HL-60 (cell line): Measurements from ENCODE around the gene CHD2.

Experiments
- DNase-seq, 2 experiments: peaks; one replicate each; pipeline ENCODE4 v3.0.0-alpha.2; 2010 to 2020; ENCODE audit warnings: low read depth in 1 of 2, low spot score in 1 of 2
- H3K27ac ChIP-seq: fragments of 250-450 bp; sonication (Bioruptor Pico); replicated peaks from 2 replicates; pipeline ENCODE4 v1.5.1; 2020; ENCODE audit warnings: mild to moderate bottlenecking, moderate library complexity
- H3K27me3 ChIP-seq: fragments of 250-450 bp; sonication (Bioruptor Pico); 2 replicates; pipeline ENCODE4 v1.5.1; 2021; ENCODE audit warnings: mild to moderate bottlenecking, moderate library complexity; ENCODE audit not compliant: insufficient read depth, poor library complexity, severe bottlenecking
- H3K4me3 ChIP-seq: replicated peaks from 2 replicates; pipeline ENCODE4 v1.5.1; 2011; ENCODE audit warnings: mild to moderate bottlenecking, control low read depth, low read length; ENCODE audit not compliant: insufficient read depth
- CTCF ChIP-seq: IDR thresholded peaks from one replicate; pipeline ENCODE4 v1.5.1; 2011; ENCODE audit warnings: low read length, control low read depth, inconsistent platforms; ENCODE audit not compliant: insufficient read depth
- GABPA ChIP-seq: IDR thresholded peaks from 2 replicates; pipeline ENCODE4 v1.6.1; 2012; ENCODE audit warnings: low read depth
- POLR2AphosphoS5 ChIP-seq: IDR thresholded peaks from 2 replicates; pipeline ENCODE4 v1.6.1; 2012; ENCODE audit warnings: low read depth
- SPI1 ChIP-seq: IDR thresholded peaks from 2 replicates; pipeline ENCODE4 v1.6.1; 2012; ENCODE audit warnings: low read depth, mild to moderate bottlenecking, borderline replicate concordance
- TF ChIP-seq, protein P1 (sequence below): IDR thresholded peaks from 2 replicates; pipeline ENCODE4 v1.6.1; 2012; ENCODE audit warnings: low read depth; ENCODE audit not compliant: insufficient replicate concordance

CHD2 gene

GRCh38 chr15:92908713-92909057, 8.6 kb downstream of the CHD2 start:
- DNase-seq, result no peak
- Histone ChIP-seq H3K27me3 (no peaks in the 10 kb centered on the region), H3K27ac (no peak overlapping the region), H3K4me3 (no peak overlapping the region)
- TF ChIP-seq POLR2AphosphoS5, result no peak
- TF ChIP-seq SPI1, result no peak
- TF ChIP-seq, protein P1, sequence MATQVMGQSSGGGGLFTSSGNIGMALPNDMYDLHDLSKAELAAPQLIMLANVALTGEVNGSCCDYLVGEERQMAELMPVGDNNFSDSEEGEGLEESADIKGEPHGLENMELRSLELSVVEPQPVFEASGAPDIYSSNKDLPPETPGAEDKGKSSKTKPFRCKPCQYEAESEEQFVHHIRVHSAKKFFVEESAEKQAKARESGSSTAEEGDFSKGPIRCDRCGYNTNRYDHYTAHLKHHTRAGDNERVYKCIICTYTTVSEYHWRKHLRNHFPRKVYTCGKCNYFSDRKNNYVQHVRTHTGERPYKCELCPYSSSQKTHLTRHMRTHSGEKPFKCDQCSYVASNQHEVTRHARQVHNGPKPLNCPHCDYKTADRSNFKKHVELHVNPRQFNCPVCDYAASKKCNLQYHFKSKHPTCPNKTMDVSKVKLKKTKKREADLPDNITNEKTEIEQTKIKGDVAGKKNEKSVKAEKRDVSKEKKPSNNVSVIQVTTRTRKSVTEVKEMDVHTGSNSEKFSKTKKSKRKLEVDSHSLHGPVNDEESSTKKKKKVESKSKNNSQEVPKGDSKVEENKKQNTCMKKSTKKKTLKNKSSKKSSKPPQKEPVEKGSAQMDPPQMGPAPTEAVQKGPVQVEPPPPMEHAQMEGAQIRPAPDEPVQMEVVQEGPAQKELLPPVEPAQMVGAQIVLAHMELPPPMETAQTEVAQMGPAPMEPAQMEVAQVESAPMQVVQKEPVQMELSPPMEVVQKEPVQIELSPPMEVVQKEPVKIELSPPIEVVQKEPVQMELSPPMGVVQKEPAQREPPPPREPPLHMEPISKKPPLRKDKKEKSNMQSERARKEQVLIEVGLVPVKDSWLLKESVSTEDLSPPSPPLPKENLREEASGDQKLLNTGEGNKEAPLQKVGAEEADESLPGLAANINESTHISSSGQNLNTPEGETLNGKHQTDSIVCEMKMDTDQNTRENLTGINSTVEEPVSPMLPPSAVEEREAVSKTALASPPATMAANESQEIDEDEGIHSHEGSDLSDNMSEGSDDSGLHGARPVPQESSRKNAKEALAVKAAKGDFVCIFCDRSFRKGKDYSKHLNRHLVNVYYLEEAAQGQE, result no peak
- TF ChIP-seq GABPA, result no peak
- TF ChIP-seq CTCF, result no peak

DNA sequence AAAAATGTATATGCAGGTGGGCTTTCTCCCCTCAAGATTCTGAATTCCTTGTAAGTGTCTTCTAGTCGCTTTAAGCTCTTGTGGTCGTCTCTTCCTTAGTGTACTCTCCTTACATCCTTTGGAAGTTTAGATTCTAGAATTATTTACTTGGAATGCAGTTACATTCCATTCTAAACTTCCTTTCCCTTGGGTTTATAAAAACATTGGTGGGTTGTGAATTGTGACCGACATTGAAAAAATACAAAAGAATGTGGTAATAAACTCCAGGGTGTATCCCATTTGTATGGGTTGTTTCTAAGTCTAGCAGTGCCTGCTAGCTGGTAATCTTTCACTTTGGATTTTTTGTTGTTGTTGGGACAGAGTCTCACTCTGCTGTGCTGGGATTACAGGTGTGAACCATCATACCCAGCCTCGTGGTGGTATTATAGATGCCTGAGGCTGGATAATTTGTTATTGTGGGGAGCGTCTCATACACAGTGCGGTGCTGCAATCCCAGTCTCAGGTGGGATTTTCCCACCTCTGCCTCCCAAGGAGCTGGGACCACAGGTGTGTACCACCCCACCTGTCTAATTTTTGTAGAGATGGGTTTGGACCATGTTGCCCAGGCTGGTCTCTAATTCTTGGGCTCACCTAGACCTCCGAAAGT, 9.1 kb downstream of the CHD2 start:
- H3K4me3 ChIP-seq, result no peak overlapping the region
- H3K27me3 ChIP-seq, result no peaks in the 10 kb centered on the region
- TF ChIP-seq POLR2AphosphoS5, result no peak
- no peak for TF ChIP-seq CTCF
- TF ChIP-seq SPI1, result no peak
- TF ChIP-seq, protein P1, result no peak
- TF ChIP-seq GABPA, result no peak
- DNase-seq, result no peak
- no peak overlapping the region for H3K27ac ChIP-seq

DNA sequence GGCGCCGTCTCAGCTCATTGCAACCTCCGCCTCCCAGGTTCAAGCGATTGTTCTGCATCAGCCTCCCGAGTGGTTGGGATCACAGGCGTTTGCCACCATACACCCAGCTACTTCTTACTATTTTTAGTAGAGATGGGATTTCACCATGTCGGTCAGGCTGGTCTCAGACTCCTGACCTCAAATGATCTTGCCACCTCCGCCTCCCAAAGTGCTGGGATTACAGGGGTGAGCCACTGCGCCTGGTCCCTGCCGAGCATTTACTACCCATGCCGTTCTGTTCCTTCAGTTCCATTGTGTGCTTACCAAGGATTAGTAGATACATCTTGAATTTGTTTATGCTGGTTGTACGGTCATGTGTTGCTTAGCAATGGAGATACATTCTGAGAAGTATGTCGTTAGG, 10.3 kb downstream of the CHD2 start:
- DNase-seq, result no peak
- no peaks in the 10 kb centered on the region for H3K27me3 ChIP-seq
- no peak for TF ChIP-seq SPI1
- TF ChIP-seq, protein P1, result no peak
- no peak for TF ChIP-seq CTCF
- TF ChIP-seq POLR2AphosphoS5, result no peak
- no peak for TF ChIP-seq GABPA
- H3K4me3 ChIP-seq, result no peak overlapping the region
- peak overlapping the region; percentile 39 for H3K27ac ChIP-seq
